ENCODE measurements around the gene UBN2.

Gene UBN2

GRCh38 chr7:139354729-139355128, 123.7 kb downstream of the UBN2 start:
- DNase-seq (ENCODE audit: low read depth): no peak

DNA sequence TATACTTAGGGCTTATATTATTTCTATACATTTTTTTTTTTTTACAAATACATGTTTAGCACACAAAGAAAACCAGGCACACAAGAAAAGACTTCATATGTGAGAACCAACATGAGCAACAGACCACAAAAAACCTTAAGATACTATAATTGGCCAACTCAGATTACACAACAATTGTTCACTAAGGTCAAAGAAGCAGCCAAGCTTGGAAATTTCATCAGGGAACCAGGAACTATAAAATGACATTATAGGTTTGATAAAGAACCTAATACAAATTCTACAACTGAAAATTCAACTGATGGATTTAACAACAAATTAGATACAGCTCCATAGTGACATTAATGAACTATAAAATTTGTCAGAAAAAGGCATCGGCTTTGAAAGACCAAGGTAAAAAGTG, 124.3 kb downstream of the UBN2 start:
- DNase-seq (ENCODE audit: low read depth): no peak
